Esophagus muscularis mucosa (tissue), 3 donors: ENCODE results near the gene KLHL26.

Experiments
- POLR2AphosphoS5 ChIP-seq, 2 donors: sonication (generic); formaldehyde crosslinking; IDR thresholded peaks; one replicate each; pipeline ENCODE4 v1.6.1; 2017; ENCODE audit warnings: antibody characterized with exemption in 2 of 2
- TF ChIP-seq, protein P1 (sequence below), 3 experiments: fragments of 200-600 bp in 2 of 3; fragments of 450-650 bp in 1 of 3; sonication (generic) in 2 of 3; IDR thresholded peaks; one replicate each; pipeline ENCODE4 v1.5.1; 2017 to 2019; ENCODE audit warnings: antibody characterized with exemption in 3 of 3, mild to moderate bottlenecking in 2 of 3, moderate library complexity in 1 of 3

DNA sequence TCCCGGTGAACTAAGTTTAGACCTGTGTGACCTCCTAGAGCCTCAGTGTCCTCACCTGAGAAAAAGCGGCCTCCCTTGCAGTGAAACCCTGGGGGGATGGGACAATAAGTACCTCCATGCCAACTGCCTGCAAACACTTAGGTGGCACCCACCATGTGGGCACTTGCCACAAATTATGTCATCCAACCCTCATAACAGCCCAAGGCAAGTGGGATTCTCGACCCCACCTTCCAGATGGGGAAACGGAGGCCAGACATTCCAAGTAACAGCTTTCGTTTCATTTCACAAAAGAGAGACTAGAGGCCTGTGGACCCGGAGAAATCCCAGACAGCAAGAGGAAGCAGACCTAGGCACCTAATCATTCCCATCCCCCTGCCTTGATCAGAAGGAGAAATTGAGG is 41.4 kb upstream of the KLHL26 start:
- TF ChIP-seq, protein P1, sequence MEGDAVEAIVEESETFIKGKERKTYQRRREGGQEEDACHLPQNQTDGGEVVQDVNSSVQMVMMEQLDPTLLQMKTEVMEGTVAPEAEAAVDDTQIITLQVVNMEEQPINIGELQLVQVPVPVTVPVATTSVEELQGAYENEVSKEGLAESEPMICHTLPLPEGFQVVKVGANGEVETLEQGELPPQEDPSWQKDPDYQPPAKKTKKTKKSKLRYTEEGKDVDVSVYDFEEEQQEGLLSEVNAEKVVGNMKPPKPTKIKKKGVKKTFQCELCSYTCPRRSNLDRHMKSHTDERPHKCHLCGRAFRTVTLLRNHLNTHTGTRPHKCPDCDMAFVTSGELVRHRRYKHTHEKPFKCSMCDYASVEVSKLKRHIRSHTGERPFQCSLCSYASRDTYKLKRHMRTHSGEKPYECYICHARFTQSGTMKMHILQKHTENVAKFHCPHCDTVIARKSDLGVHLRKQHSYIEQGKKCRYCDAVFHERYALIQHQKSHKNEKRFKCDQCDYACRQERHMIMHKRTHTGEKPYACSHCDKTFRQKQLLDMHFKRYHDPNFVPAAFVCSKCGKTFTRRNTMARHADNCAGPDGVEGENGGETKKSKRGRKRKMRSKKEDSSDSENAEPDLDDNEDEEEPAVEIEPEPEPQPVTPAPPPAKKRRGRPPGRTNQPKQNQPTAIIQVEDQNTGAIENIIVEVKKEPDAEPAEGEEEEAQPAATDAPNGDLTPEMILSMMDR (IDR thresholded peaks at IDR 0.05): no peak
- no peak for TF ChIP-seq POLR2AphosphoS5 (IDR thresholded peaks at IDR 0.05)
